H1 (cell line): ENCODE data around the gene EMID1.

Experiments used
- BRCA1 ChIP-seq: IDR thresholded peaks from 2 replicates; pipeline ENCODE4 v1.6.1; 2012; ENCODE audit warnings: low read depth, low read length, improper control_type of control experiment
- CTCF ChIP-seq, 3 experiments: IDR thresholded peaks; 1 replicate in 2 of 3; 2 replicates in 1 of 3; pipeline versions ENCODE4 v1.5.1 to v1.6.1; 2011; ENCODE audit warnings: low read length in 3 of 3, mild to moderate bottlenecking in 3 of 3, inconsistent platforms in 2 of 3, low read depth in 1 of 3, moderate library complexity in 1 of 3; ENCODE audit not compliant: insufficient read depth in 1 of 3; ENCODE audit errors: control extremely low read depth in 1 of 3
- E2F6 ChIP-seq: IDR thresholded peaks from 2 replicates; pipeline ENCODE4 v1.6.1; 2012; ENCODE audit warnings: inconsistent platforms
- EGR1 ChIP-seq: IDR thresholded peaks from 2 replicates; pipeline ENCODE4 v1.6.1; 2011; ENCODE audit warnings: low read depth, low read length, borderline replicate concordance
- EP300 ChIP-seq, 2 experiments: IDR thresholded peaks; 1 replicate in 1 of 2; 2 replicates in 1 of 2; pipeline ENCODE4 v1.6.1; 2011 to 2012; ENCODE audit warnings: low read depth in 2 of 2, low read length in 2 of 2, mild to moderate bottlenecking in 2 of 2, borderline replicate concordance in 1 of 2, inconsistent platforms in 1 of 2, moderate library complexity in 1 of 2
- EZH2 ChIP-seq: fragments of 200-600 bp; sonication (generic); IDR thresholded peaks from 2 replicates; pipeline ENCODE4 v1.7.1; 2012; ENCODE audit warnings: low read depth, mild to moderate bottlenecking, moderate library complexity, low read length, inconsistent platforms; ENCODE audit not compliant: severe bottlenecking
- JUND ChIP-seq: IDR thresholded peaks from 2 replicates; pipeline ENCODE4 v1.6.1; 2011; ENCODE audit warnings: mild to moderate bottlenecking, improper control_type of control experiment, low read length
- NRF1 ChIP-seq: IDR thresholded peaks from 2 replicates; pipeline ENCODE4 v1.6.1; 2011; ENCODE audit warnings: mild to moderate bottlenecking, low read depth, low read length, improper control_type of control experiment
- POLR2A ChIP-seq, 2 experiments: IDR thresholded peaks; 1 replicate in 1 of 2; 2 replicates in 1 of 2; pipeline ENCODE4 v1.6.1; 2011; ENCODE audit warnings: low read depth in 2 of 2, low read length in 2 of 2, mild to moderate bottlenecking in 2 of 2; ENCODE audit errors: control extremely low read depth in 1 of 2
- SP2 ChIP-seq: IDR thresholded peaks from 2 replicates; pipeline ENCODE4 v1.6.1; 2012; ENCODE audit warnings: mild to moderate bottlenecking, low read length, inconsistent platforms
- TEAD4 ChIP-seq: IDR thresholded peaks from 2 replicates; pipeline ENCODE4 v1.6.1; 2012; ENCODE audit warnings: low read depth, low read length, inconsistent platforms, mixed read lengths

- TF ChIP-seq BRCA1: no peak
- TF ChIP-seq CTCF (IDR thresholded peaks at IDR 0.05; ENCODE audit: control extremely low read depth in 1 of 3, insufficient read depth in 1 of 3, low read depth in 1 of 3, low read length in 3 of 3): no peak
- no peak for TF ChIP-seq POLR2A (IDR thresholded peaks at IDR 0.05; ENCODE audit: control extremely low read depth in 1 of 2, low read depth in 2 of 2, low read length in 2 of 2)
- no peak for TF ChIP-seq SP2
- no peak for TF ChIP-seq EGR1
- TF ChIP-seq EZH2: no peak
- TF ChIP-seq JUND: no peak
- TF ChIP-seq NRF1: no peak
- no peak for TF ChIP-seq E2F6
- TF ChIP-seq TEAD4: no peak
- no peak for TF ChIP-seq EP300 (IDR thresholded peaks at IDR 0.05; ENCODE audit: borderline replicate concordance in 1 of 2, low read depth in 2 of 2, low read length in 2 of 2)
Measured at GRCh38 chr22:29256606-29257325, 51.1 kb downstream of the EMID1 start.
